ENCODE results near the gene INTS4. TPM values are rescaled to one million over a fixed set of nuclear protein-coding genes. Genes with fewer than 3 reads are reported as not detected.
"Not testable (repeated sequence)": the region's sequence is repeated elsewhere in the genome, so short reads cannot be mapped to it uniquely, and the experiment has no call there.

INTS4 gene
- total RNA-seq, 1 donor from 2014 or later: 15.6 TPM

GRCh38 chr11:77843700-77844099 lies 150.8 kb downstream of the INTS4 start:
- ATAC-seq; intact Hi-C loops (cut with DNase I); DNase-seq (ENCODE audit: missing footprints): not testable (repeated sequence)

- DNase-seq (ENCODE audit: missing footprints): no peak
Measured at GRCh38 chr11:77842441-77843121, 151.9 kb downstream of the INTS4 start.

DNA sequence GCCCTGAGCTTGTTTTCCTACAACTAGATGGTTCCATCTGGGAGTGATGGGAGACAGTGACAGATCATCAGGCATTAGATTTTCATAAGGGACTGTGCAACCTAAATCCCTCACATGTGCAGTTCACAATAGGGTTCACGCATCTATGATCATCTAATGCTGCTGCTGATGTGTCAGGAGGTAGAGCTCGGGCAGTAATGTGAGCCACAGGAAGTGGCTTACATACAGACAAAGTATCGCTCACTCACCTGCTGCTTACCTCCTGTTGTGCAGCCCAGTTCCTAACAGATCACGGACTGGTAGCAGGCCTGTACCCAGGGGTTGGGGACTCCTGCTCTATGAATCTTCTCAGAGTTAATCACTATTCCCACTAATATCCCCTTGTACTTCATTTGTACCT lies 161.2 kb downstream of the INTS4 start:
- intact Hi-C loops (cut with DNase I): no loop called here
- DNase-seq (ENCODE audit: missing footprints): no peak
- ATAC-seq: no peak

More at GRCh38 chr11:77842441-77843121, 151.9 kb downstream of the INTS4 start:
- intact Hi-C loops (cut with DNase I): no loop called here
- no peak for ATAC-seq

DNA sequence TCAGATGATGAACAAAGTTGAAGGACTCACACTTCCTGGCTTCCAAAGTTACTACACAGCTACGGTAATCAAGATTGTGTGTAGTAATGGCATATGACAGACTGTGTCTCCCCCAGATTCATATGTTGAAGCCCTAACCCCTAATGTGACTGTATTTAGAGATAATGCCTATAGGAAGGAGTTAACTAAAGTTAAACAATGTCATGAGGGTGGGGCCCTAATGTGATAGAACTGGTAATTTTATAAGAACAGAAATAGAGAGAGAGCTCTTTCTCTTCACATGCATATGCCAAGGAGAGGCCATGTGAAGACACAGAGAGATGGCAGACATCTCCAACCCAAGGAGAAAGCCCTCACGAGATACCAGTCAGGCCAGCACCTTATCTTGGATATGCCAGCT lies 165.5 kb downstream of the INTS4 start:
- ATAC-seq (no peak), DNase-seq (ENCODE audit: missing footprints) (no peak)
- intact Hi-C loops (cut with DNase I): no loop called here

Other genes starting within 250 kb of the INTS4 start
- gene RSF1, start 173.9 kb downstream of the INTS4 start, total RNA-seq: 34.8 TPM
- 139 TPM for gene AAMDC, start 173.5 kb downstream of the INTS4 start, total RNA-seq
- gene KCTD14, start 28.6 kb upstream of the INTS4 start, total RNA-seq: 0.24 TPM
- 4.8 TPM for gene THRSP, start 69.2 kb upstream of the INTS4 start, total RNA-seq
- 337 TPM for gene NDUFC2, start 85.2 kb upstream of the INTS4 start, total RNA-seq
- gene ALG8, start 145.0 kb upstream of the INTS4 start, total RNA-seq: 16.7 TPM
- gene KCTD21, start 194.0 kb upstream of the INTS4 start, total RNA-seq: 10.6 TPM
- 6.2 TPM for gene USP35, start 194.3 kb upstream of the INTS4 start, total RNA-seq

Data from Right ventricle myocardium inferior (tissue), 1 donor.